HEK293T (cell line): ENCODE data around the gene SLC4A11.
"Not testable (repeated sequence)": the region's sequence is repeated elsewhere in the genome, so short reads cannot be mapped to it uniquely, and the experiment has no call there.

Experiments
- CTCF ChIA-PET: fragments of 350-600 bp; formaldehyde crosslinking; extraction: SDS; loops from one replicate; lab custom pipeline; 2021; ENCODE audit warnings: antibody characterized with exemption, inconsistent platforms; lab: Yijun Ruan, JAX
- POLR2A ChIA-PET: fragments of 350-600 bp; formaldehyde crosslinking; extraction: SDS; loops from one replicate; lab custom pipeline; 2020; ENCODE audit warnings: antibody characterized with exemption, inconsistent platforms; lab: Yijun Ruan, JAX
- DNase-seq: peaks from one replicate; pipeline ENCODE4 v3.0.0; 2012; ENCODE audit warnings: mixed read lengths; ENCODE audit errors: extremely low spot score
- ARNT ChIP-seq: fragments of 450-650 bp; IDR thresholded peaks from 2 replicates; pipeline ENCODE4 v1.6.1; 2017; ENCODE audit warnings: mild to moderate bottlenecking
- BHLHE40 ChIP-seq: fragments of 450-650 bp; IDR thresholded peaks from 2 replicates; pipeline ENCODE4 v1.6.1; 2016; ENCODE audit warnings: mild to moderate bottlenecking, moderate library complexity, borderline replicate concordance
- CTBP1 ChIP-seq: fragments of 450-650 bp; IDR thresholded peaks from 2 replicates; pipeline ENCODE4 v1.6.1; 2016; ENCODE audit warnings: borderline replicate concordance
- ELF4 ChIP-seq: fragments of 450-650 bp; IDR thresholded peaks from 2 replicates; pipeline ENCODE4 v1.6.1; 2017; ENCODE audit warnings: antibody characterized with exemption
- FOXA1 ChIP-seq: fragments of 450-650 bp; IDR thresholded peaks from 2 replicates; pipeline ENCODE4 v1.6.1; 2016; ENCODE audit warnings: mild to moderate bottlenecking
- FOXK2 ChIP-seq: fragments of 450-650 bp; IDR thresholded peaks from 2 replicates; pipeline ENCODE4 v1.6.1; 2016; ENCODE audit warnings: mild to moderate bottlenecking
- FOXM1 ChIP-seq: fragments of 450-650 bp; IDR thresholded peaks from 2 replicates; pipeline ENCODE4 v1.6.1; 2017; ENCODE audit warnings: mild to moderate bottlenecking, borderline replicate concordance
- HDGF ChIP-seq: fragments of 450-650 bp; IDR thresholded peaks from 2 replicates; pipeline ENCODE4 v1.6.1; 2017; ENCODE audit warnings: antibody characterized with exemption, borderline replicate concordance
- L3MBTL2 ChIP-seq: fragments of 450-650 bp; conservative IDR thresholded peaks from 2 replicates; pipeline ENCODE4 v1.6.1; 2016; ENCODE audit warnings: mild to moderate bottlenecking
- LEF1 ChIP-seq: fragments of 450-650 bp; IDR thresholded peaks from 2 replicates; pipeline ENCODE4 v1.6.1; 2017; ENCODE audit warnings: mild to moderate bottlenecking, borderline replicate concordance
- NFRKB ChIP-seq: fragments of 450-650 bp; IDR thresholded peaks from 2 replicates; pipeline ENCODE4 v1.6.1; 2016; ENCODE audit warnings: mild to moderate bottlenecking, moderate library complexity
- PKNOX1 ChIP-seq: fragments of 450-650 bp; IDR thresholded peaks from 2 replicates; pipeline ENCODE4 v1.6.1; 2016
- SP1 ChIP-seq: fragments of 450-650 bp; IDR thresholded peaks from 2 replicates; pipeline ENCODE4 v1.6.1; 2017
- SUZ12 ChIP-seq: fragments of 450-650 bp; IDR thresholded peaks from 2 replicates; pipeline ENCODE4 v1.6.1; 2016; ENCODE audit warnings: mild to moderate bottlenecking
- TARDBP ChIP-seq: fragments of 450-650 bp; IDR thresholded peaks from 2 replicates; pipeline ENCODE4 v1.6.1; 2016
- ZNF384 ChIP-seq: fragments of 450-650 bp; IDR thresholded peaks from 2 replicates; pipeline ENCODE4 v1.6.1; 2016

The SLC4A11 gene

DNA sequence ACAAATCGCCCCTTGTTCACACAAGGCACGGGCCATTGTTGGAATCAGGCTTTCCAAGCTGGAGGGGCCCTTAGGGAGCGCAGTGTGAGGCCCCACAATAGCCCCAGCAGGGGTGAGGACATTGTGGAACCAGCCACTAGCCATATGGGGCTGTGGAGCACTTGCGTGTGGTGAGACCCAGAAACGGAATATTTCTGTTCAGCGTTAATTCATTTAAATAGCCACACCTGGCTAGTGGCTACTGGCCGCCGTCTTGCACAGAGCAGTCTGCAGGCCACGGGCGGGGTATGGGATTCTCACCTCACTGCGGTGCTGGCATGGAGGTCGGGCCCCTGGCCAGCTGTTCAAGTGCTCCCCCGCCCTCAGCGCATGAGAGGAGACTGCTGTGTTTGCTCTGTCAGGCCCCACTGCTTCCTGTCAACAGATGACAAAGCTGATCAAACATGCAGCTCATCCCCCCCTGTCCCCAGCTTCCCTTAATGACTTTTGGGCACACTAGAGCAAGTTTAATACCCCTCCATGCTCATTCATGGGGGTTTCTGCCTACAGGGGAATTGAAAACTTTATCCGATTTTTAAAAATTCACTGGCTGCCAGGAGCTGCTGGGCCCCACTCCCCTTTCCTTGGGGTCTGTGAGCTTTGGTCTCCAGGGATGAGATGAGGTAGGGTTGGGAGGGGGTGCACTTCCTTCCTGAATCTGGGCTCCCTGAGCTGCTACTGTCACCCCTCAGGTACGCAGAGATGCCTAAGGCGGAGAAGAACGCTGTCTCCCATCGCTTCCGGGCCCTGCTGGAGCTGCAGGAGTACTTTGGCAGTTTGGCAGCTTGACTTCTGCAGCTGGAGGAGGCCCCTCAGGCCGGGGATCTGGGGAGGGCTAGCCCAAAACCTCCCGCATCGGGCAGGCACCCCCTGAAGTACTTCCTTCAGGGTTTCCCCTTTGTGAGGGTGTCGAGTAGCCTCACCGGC is 16.1 kb downstream of the SLC4A11 start:
- DNase-seq = no peak
- ChIA-PET CTCF (no interaction called here), POLR2A (no interaction called here)
- no peak for TF ChIP-seq TARDBP
- no peak for TF ChIP-seq ARNT
- no peak for TF ChIP-seq FOXA1
- TF ChIP-seq SP1 = no peak
- no peak for TF ChIP-seq CTBP1
- TF ChIP-seq ELF4 = no peak
- TF ChIP-seq HDGF = no peak
- TF ChIP-seq PKNOX1 = no peak
- no peak for TF ChIP-seq BHLHE40
- no peak for TF ChIP-seq LEF1
- no peak for TF ChIP-seq L3MBTL2
- TF ChIP-seq SUZ12 = no peak
- TF ChIP-seq ZNF384 = no peak
- TF ChIP-seq FOXK2 = no peak
- no peak for TF ChIP-seq FOXM1
- TF ChIP-seq NFRKB = no peak

DNA sequence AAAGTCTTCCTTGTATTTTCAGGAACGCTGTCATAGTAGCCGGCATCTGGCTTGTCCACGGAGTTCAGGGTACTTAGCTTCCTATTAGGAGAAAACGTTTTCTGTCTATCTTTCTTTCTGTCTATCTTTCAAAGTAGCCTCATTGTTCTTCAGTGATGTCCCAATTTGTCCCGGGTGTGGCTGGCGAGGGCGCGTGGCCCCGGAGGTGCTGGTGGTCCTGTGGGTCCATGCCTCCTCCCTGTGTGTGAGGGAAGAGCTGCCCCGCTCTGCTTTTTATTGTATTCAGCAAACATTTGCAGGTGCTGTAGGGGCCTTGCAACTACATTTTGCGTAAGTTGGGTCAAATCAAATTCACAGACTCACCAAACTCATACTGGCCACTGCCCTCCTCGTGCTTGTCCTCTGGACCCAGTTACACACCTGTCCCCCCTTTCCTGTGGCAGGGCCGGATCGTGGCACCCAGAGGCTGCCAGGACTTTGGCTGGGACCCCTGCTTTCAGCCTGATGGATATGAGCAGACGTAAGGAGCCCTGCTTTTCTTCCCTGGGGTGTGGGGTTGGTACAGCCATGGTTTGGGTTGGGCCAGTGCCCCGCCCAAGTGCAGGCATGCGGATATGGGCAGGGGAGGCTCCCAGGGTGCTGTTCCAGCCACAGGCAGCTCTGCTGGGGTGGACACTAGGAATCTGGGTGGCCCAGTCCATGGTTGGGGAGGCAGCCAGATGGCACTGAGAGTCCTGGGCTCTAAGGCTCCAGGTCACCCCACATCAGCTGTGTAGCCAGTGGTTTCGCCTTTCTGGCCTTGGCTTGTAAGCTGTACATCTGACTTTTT is 17.4 kb downstream of the SLC4A11 start:
- CTCF ChIA-PET = no interaction called here
- POLR2A ChIA-PET = no interaction called here
- no peak for DNase-seq
- TF ChIP-seq FOXM1 = no peak
- TF ChIP-seq ARNT = no peak
- no peak for TF ChIP-seq HDGF
- no peak for TF ChIP-seq L3MBTL2
- no peak for TF ChIP-seq ZNF384
- TF ChIP-seq LEF1 = no peak
- TF ChIP-seq ELF4 = no peak
- no peak for TF ChIP-seq TARDBP
- no peak for TF ChIP-seq CTBP1
- no peak for TF ChIP-seq BHLHE40
- TF ChIP-seq SP1 = no peak
- no peak for TF ChIP-seq FOXA1
- no peak for TF ChIP-seq SUZ12
- TF ChIP-seq NFRKB = no peak
- TF ChIP-seq PKNOX1 = no peak
- TF ChIP-seq FOXK2 = no peak

DNA sequence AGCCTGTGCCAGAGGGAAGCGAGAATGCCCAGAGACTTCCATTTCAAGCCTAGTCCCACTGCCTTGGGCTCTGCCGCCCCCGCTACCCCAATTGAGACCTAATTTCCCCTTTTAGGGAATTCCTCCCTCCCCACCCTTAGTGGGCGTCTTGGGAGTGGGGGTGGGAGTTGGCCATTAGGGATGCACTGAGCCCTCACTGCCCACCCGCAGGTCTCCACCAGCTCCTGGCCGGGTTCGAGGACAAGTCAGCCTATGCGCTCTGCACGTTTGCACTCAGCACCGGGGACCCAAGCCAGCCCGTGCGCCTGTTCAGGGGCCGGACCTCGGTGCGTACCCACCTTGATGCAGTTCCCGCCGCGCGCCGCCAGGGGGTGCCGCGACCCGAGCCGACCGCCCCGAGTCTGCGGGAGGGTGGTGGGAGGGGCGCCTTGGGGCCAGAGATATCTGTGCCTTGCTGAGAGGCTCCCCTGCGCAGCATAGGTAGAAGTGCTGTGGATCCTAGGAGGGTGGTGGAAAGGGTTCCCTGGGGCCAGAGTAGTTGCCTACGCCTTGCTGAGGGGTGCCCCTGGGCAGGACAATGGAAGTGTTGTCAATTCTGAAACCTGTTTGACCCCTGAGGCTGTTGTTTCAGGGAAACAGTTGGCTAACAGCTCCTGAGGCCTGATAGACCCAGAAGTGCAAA is 20.5 kb downstream of the SLC4A11 start:
- DNase-seq = peak; percentile 88
- CTCF ChIA-PET = interaction anchor here (0.6 to 1.0 kb wide), 5 partner anchors 8 to 377 kb away, joined by 3 to 9 read pairs (median 3); no protein-coding TSS in a partner anchor
- POLR2A ChIA-PET = interaction anchor here (1.4 to 2.0 kb wide), 2 partner anchors 9 to 21 kb away, joined by 3 to 8 read pairs; partner anchors contain the start of gene ITPA
- TF ChIP-seq FOXM1 (no peak), HDGF (0 out of 2 replicates have a peak, but pooled peaks have one; percentile 76)

DNA sequence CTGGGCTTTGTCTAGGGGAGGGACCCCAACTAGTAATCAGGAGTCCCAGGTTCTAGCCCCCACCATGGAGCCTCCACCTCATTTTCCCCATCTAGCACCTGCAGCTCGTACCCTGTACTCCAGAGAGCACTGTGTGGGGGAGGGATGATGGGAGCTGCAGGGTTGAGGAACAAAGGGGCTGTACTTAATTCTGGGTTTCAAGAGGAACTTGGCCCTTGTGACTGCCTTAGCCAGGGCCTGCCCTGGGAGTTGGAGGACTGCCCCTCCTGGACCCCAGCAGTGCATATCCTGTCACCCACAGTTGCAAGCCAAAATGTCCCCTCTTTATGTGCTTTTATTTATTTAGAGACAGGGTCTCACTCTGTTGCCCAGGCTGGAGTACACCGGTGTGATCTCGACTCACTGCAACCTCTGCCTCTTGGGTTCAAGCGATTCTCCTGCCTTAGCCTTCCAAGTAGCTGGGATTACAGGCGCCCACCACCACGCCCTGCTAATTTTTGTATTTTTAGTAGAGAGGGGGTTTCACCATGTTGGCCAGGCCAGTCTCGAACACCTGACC is 23.6 kb downstream of the SLC4A11 start:
- POLR2A ChIA-PET, DNase-seq, CTCF ChIA-PET: not testable (repeated sequence)

DNA sequence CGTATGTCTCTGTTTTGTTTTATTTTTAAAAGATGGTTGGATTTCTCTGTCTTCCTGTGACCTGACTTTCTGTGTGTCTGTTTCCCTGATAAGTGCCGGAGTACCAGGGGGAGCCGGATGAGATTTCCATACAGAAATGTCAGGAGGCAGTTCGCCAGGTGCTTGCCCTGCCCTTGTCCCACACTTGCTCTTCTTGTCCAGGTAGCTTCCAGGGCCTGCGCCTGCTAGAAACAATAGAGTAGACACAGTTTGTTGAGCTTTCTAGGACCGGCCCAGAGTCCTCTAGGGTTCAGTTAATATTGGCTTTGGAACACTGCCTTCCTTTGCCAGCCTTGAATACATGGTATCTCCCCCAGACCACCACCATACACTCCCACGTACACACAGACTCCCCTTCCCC is 25.8 kb downstream of the SLC4A11 start:
- TF ChIP-seq HDGF (no peak), LEF1 (no peak), FOXK2 (no peak), FOXA1 (no peak)
- POLR2A ChIA-PET = no interaction called here
- CTCF ChIA-PET = no interaction called here
- no peak for DNase-seq

GRCh38 chr20:3210346-3210745 is 28.6 kb downstream of the SLC4A11 start:
- CTCF ChIA-PET = interaction anchor here (1.0 kb wide), 1 partner anchor 9 kb away, joined by 3 read pairs; no protein-coding TSS in a partner anchor
- POLR2A ChIA-PET = interaction anchor here (2.2 kb wide), 1 partner anchor 22 kb away, joined by 7 read pairs; no protein-coding TSS in a partner anchor
- no peak for DNase-seq
- TF ChIP-seq SP1 (no peak), LEF1 (no peak), HDGF (no peak), FOXA1 (no peak), TARDBP (no peak), PKNOX1 (no peak), FOXK2 (no peak)
